Spleen (tissue), 11 donors: ENCODE results near the gene FSTL4. TPM values are rescaled to one million over a fixed set of nuclear protein-coding genes. Genes with fewer than 3 reads are reported as not detected.

Experiments used
- DNase-seq: peaks from one replicate; pipeline ENCODE4 v3.0.0-alpha.2; 2020
- H3K27ac ChIP-seq, 8 donors: fragments of 200-600 bp; sonication (generic) in 7 of 8; 1 replicate in 4 of 8; 2 replicates in 4 of 8; pipeline versions ENCODE4 v1.5.0 to v1.8.0; 2016 to 2021; ENCODE audit warnings: inconsistent platforms in 4 of 8, mild to moderate bottlenecking in 4 of 8, moderate library complexity in 1 of 8
- H3K27me3 ChIP-seq, 7 donors: fragments of 200-600 bp; sonication (generic) in 6 of 7; replicated peaks in 1 of 7; 1 replicate in 4 of 7; 2 replicates in 3 of 7; pipeline versions ENCODE4 v1.5.0 to v1.8.0; 2016 to 2021; ENCODE audit warnings: inconsistent platforms in 3 of 7, mild to moderate bottlenecking in 1 of 7
- H3K36me3 ChIP-seq, 6 donors: fragments of 200-600 bp; sonication (generic) in 5 of 6; 1 replicate in 4 of 6; 2 replicates in 2 of 6; pipeline versions ENCODE4 v1.5.0 to v1.8.0; 2016 to 2021; ENCODE audit warnings: inconsistent platforms in 2 of 6
- H3K4me1 ChIP-seq, 6 donors: fragments of 200-600 bp; sonication (generic) in 5 of 6; 1 replicate in 3 of 6; 2 replicates in 3 of 6; pipeline versions ENCODE4 v1.5.0 to v1.8.0; 2016 to 2021; ENCODE audit warnings: inconsistent platforms in 3 of 6
- H3K4me3 ChIP-seq, 8 donors: fragments of 200-600 bp; sonication (generic) in 7 of 8; 1 replicate in 4 of 8; 2 replicates in 4 of 8; pipeline versions ENCODE4 v1.5.0 to v1.8.0; 2016 to 2021; ENCODE audit warnings: inconsistent platforms in 4 of 8, mild to moderate bottlenecking in 4 of 8, moderate library complexity in 2 of 8
- H3K9me3 ChIP-seq, 8 donors: fragments of 200-600 bp; sonication (generic) in 7 of 8; 1 replicate in 4 of 8; 2 replicates in 4 of 8; pipeline versions ENCODE4 v1.5.0 to v1.8.0; 2016 to 2021; ENCODE audit warnings: inconsistent platforms in 4 of 8
- CTCF ChIP-seq, 11 experiments: fragments of 200-600 bp in 7 of 11; fragments of 450-650 bp in 4 of 11; sonication (generic) in 4 of 11; IDR thresholded peaks in 8 of 11; conservative IDR thresholded peaks in 3 of 11; 1 replicate in 7 of 11; 2 replicates in 4 of 11; pipeline versions ENCODE4 v1.4.0 to v1.8.0; 2016 to 2021; ENCODE audit warnings: antibody characterized with exemption in 11 of 11, inconsistent platforms in 4 of 11, mild to moderate bottlenecking in 1 of 11
- POLR2A ChIP-seq, 3 donors: fragments of 450-650 bp; IDR thresholded peaks; one replicate each; pipeline ENCODE4 v1.5.1; 2017; ENCODE audit warnings: antibody characterized with exemption in 3 of 3, mild to moderate bottlenecking in 1 of 3
- POLR2AphosphoS5 ChIP-seq, 3 donors: sonication (generic); formaldehyde crosslinking; IDR thresholded peaks; one replicate each; pipeline ENCODE4 v1.5.1; 2017; ENCODE audit warnings: antibody characterized with exemption in 3 of 3
- WGBS, 5 donors: extraction: QIAGEN DNeasy Blood & Tissue Kit in 3 of 5; methylation state at CpG; one replicate each; pipeline versions ENCODE4 v1.1.5 to v1.1.7; 2013 to 2018; 5-methylcytosine and 5-hydroxymethylcytosine counted together
- intact Hi-C: fragments of 100-400 bp; cut with DNase I; formaldehyde crosslinking; loops from one replicate; pipeline ENCODE4 v1.15.0; 2023; ENCODE audit warnings: low total_unique reads
- polyA plus RNA-seq, 3 donors: library from polyadenylated mRNA; stranded (reverse); fragments of 200-250 nt; gene quantifications; one replicate each; pipeline ENCODE4 v1.2.1, GENCODE V29; 2013
- total RNA-seq, 7 donors: library from RNA; depleted of rRNA in 3 of 7; stranded (reverse); fragments of >200 nt in 3 of 7; fragmentation: NEBNext Ultra II Directional in 4 of 7; extraction: Animal tissue kit (Norgen Biotek cat#: 25700) in 4 of 7; gene quantifications; one replicate each; pipeline versions ENCODE4 v1.1.0 to v1.2.1, GENCODE V29; 2016 to 2021
- donor health status: healthy with polysubstance abuse.
- donor health status: DM: no; HTN: no; CAD: no; lungs with moderate emphysema.
- donor health status: DM: no; HTN: no; CAD: no.
- donor health status: Bipolar disorder and iron deficiency.
- donor health status: healthy.
- donor health status: DM: no; HTN: no; CAD: no.
- donor health status: DM: yes; HTN: yes; CAD: no.

Gene FSTL4
- total and polyA plus RNA-seq, 10 donors: under 0.01 to 1.0 (median 0.37) TPM; not detected in 4

DNA sequence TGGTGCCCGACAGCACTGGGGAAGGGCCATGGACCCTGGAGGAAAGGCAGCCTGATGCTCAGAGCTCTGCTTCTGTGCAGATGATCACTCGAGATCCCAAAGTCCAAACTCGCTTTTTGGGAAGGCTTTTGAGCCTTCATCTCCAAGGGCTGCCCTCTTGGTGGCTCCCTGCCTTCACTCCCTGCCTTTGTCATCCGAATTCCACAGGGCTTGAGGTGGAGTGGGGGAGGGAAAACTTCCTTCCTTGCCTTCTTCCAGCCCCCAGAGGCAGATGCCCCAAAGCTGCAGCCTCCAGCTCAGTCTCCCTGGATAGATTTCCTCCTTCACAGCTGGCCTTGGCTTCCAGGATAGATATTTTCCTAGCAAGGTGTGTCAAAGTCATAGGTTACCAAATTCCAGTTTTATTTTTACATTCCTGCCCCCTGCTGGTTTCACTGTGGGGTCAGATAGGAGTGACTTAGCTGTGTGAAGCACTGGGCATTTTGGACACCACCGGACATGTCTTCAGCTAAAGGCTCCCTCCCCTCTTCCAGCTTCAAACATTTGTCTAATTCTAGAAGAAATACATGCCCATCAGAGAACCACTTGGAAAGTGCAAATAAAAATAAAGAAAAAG, 292.3 kb downstream of the FSTL4 start:
- intact Hi-C loops: no loop called here
- H3K27ac ChIP-seq: no peak overlapping the region
- H3K27me3 ChIP-seq: no peaks in the 10 kb centered on the region
- H3K4me1 ChIP-seq: peaks cover 0 to 9% (median 0%) of the 10 kb centered on the region in 6 donors
- no peaks in the 10 kb centered on the region for H3K9me3 ChIP-seq
- TF ChIP-seq POLR2AphosphoS5 (IDR thresholded peaks at IDR 0.05): no peak
- TF ChIP-seq POLR2A (IDR thresholded peaks at IDR 0.05): no peak
- TF ChIP-seq CTCF (IDR thresholded peaks at IDR 0.05 in 8 of 11, conservative IDR thresholded peaks at IDR 0.05 in 3 of 11): no peak
- DNase-seq: no peak
- 73 to 86% (median 78%) methylated on average over 5 of the region's 5 CpGs for WGBS, 5 donors
- no peaks in the 10 kb centered on the region for H3K36me3 ChIP-seq
- no peak overlapping the region for H3K4me3 ChIP-seq

- Histone ChIP-seq H3K4me3 (no peak overlapping the region), H3K9me3 (no peaks in the 10 kb centered on the region), H3K27ac (no peak overlapping the region), H3K36me3 (no peaks in the 10 kb centered on the region), H3K4me1 (peaks cover 0 to 9% (median 0%) of the 10 kb centered on the region in 6 donors), H3K27me3 (no peaks in the 10 kb centered on the region)
- no peak for DNase-seq
- TF ChIP-seq CTCF (IDR thresholded peaks at IDR 0.05 in 8 of 11, conservative IDR thresholded peaks at IDR 0.05 in 3 of 11): no peak
- no peak for TF ChIP-seq POLR2A (IDR thresholded peaks at IDR 0.05)
- no peak for TF ChIP-seq POLR2AphosphoS5 (IDR thresholded peaks at IDR 0.05)
- 75 to 94% (median 81%) methylated on average over 5 of the region's 5 CpGs for WGBS, 5 donors
- intact Hi-C loops: no loop called here
Observed at GRCh38 chr5:133319244-133319643, 293.1 kb downstream of the FSTL4 start.

DNA sequence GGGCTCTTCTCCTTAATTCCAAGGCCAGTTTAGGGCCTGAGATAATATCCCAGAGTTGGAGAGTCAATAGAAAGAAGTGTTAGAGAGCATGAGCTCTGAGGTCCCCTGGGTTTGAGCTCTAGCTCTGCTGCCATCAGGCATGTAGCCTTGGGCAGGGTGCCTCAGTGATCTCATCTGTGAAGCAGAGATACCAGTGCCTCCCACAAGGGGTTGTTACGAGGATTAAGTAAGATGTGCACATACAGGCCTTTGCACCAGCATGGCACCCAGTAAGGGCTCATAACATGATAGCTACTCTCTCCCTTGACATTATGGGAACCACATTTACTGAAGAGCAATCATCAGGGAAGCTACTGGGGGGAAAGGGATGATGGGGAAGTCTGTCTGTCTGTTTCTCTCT, 294.8 kb downstream of the FSTL4 start:
- H3K27ac ChIP-seq: no peak overlapping the region
- no peak for DNase-seq
- H3K4me1 ChIP-seq: peaks cover 0 to 9% (median 0%) of the 10 kb centered on the region in 6 donors
- H3K4me3 ChIP-seq: no peak overlapping the region
- intact Hi-C loops: no loop called here
- no peaks in the 10 kb centered on the region for H3K9me3 ChIP-seq
- TF ChIP-seq CTCF (IDR thresholded peaks at IDR 0.05 in 8 of 11, conservative IDR thresholded peaks at IDR 0.05 in 3 of 11): no peak
- TF ChIP-seq POLR2AphosphoS5 (IDR thresholded peaks at IDR 0.05): no peak
- TF ChIP-seq POLR2A (IDR thresholded peaks at IDR 0.05): no peak
- H3K27me3 ChIP-seq: no peaks in the 10 kb centered on the region
- 73 to 100% (median 79%) methylated on average over 1 of the region's 1 CpG for WGBS, 5 donors
- no peaks in the 10 kb centered on the region for H3K36me3 ChIP-seq

GRCh38 chr5:133316346-133317343, 295.7 kb downstream of the FSTL4 start:
- WGBS, 5 donors: 81 to 91% (median 88%) methylated on average over 22 of the region's 22 CpGs
- no peak for DNase-seq

More at GRCh38 chr5:133316346-133317343, 295.7 kb downstream of the FSTL4 start:
- TF ChIP-seq POLR2A (IDR thresholded peaks at IDR 0.05) (no peak), CTCF (IDR thresholded peaks at IDR 0.05 in 8 of 11, conservative IDR thresholded peaks at IDR 0.05 in 3 of 11) (no peak), POLR2AphosphoS5 (IDR thresholded peaks at IDR 0.05) (no peak)
- Histone ChIP-seq H3K27ac (no peak overlapping the region), H3K36me3 (no peaks in the 10 kb centered on the region), H3K9me3 (no peaks in the 10 kb centered on the region), H3K4me3 (no peak overlapping the region), H3K27me3 (no peaks in the 10 kb centered on the region), H3K4me1 (peaks cover 0 to 5% (median 0%) of the 10 kb centered on the region in 6 donors)
- intact Hi-C loops: no loop called here
